IMR-90 (cell line): ENCODE results near the gene CCT5.

Experiments used
- BHLHE40 ChIP-seq: fragments of 150-350 bp; IDR thresholded peaks from 2 replicates; pipeline ENCODE4 v1.6.1; 2016; ENCODE audit warnings: mild to moderate bottlenecking, low read depth, low read length
- CEBPB ChIP-seq: IDR thresholded peaks from 2 replicates; pipeline ENCODE4 v1.6.1; 2012; ENCODE audit warnings: low read depth, low read length, improper control_type of control experiment
- FOS ChIP-seq: fragments of 150-350 bp; IDR thresholded peaks from 2 replicates; pipeline ENCODE4 v1.6.1; 2016; ENCODE audit warnings: low read depth, low read length
- MAFK ChIP-seq: IDR thresholded peaks from 2 replicates; pipeline ENCODE4 v1.6.1; 2012; ENCODE audit warnings: low read depth, low read length, improper control_type of control experiment
- MAZ ChIP-seq: IDR thresholded peaks from 2 replicates; pipeline ENCODE4 v1.6.1; 2012; ENCODE audit warnings: low read depth, mild to moderate bottlenecking, low read length, improper control_type of control experiment, moderate library complexity, borderline replicate concordance
- NFE2L2 ChIP-seq: fragments of 150-350 bp; IDR thresholded peaks from 2 replicates; pipeline ENCODE4 v1.6.1; 2016; ENCODE audit warnings: low read depth, mild to moderate bottlenecking, low read length
- POLR2A ChIP-seq: IDR thresholded peaks from 2 replicates; pipeline ENCODE4 v1.6.1; 2012; ENCODE audit warnings: mild to moderate bottlenecking, low read depth, low read length
- RAD21 ChIP-seq: IDR thresholded peaks from 2 replicates; pipeline ENCODE4 v1.6.1; 2012; ENCODE audit warnings: low read length, improper control_type of control experiment
- RCOR1 ChIP-seq: IDR thresholded peaks from 2 replicates; pipeline ENCODE4 v1.6.1; 2012; ENCODE audit warnings: mild to moderate bottlenecking, low read length, improper control_type of control experiment; ENCODE audit not compliant: insufficient replicate concordance
- RFX5 ChIP-seq: IDR thresholded peaks from 2 replicates; pipeline ENCODE4 v1.8.0; 2012; ENCODE audit warnings: low read depth, mild to moderate bottlenecking, low read length, moderate library complexity
- SMC3 ChIP-seq: fragments of 150-350 bp; IDR thresholded peaks from 2 replicates; pipeline ENCODE4 v1.6.1; 2016; ENCODE audit warnings: low read depth, mild to moderate bottlenecking, antibody characterized with exemption, low read length, moderate library complexity
- TF ChIP-seq, protein P1 (sequence below): fragments of 150-350 bp; IDR thresholded peaks from 2 replicates; pipeline ENCODE4 v1.6.1; 2016; ENCODE audit warnings: low read depth, mild to moderate bottlenecking, low read length, moderate library complexity, borderline replicate concordance
- TF ChIP-seq, protein P2 (sequence below): conservative IDR thresholded peaks from 2 replicates; pipeline ENCODE4 v1.5.1; 2012; ENCODE audit warnings: mild to moderate bottlenecking, low read depth, low read length, improper control_type of control experiment

DNA sequence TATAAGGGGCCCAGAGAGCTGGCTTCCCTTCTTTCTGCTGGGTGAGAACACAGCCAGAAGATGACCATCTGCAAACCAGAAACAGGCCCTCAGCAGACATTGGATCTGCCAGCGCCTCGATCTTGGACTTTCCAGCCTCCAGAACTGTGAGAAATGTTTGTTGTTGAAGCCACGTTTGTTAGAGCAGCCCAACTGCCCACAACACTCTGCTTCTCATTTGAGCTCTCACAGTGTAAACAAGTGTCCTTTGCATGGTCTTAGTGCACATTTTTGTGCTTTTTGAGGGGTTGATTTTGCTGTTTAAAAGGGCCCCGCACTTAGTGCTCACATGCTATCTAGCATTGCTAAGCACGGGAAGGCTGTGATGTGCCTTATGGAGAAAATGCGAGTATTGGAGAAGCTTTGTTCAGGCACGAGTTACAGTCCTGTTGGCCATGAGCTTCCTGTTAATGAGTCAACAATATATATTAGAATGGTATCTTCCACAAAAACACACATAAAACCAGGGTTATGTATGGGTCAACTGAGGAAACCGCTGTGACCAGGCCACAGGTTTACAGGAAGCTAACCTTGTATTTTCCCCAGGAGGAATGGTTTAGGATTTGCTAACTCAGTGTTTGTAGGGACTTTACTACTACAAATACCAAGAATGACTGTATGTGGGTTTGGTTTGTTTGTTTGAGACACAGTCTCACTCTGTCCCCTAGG, 45.7 kb downstream of the CCT5 start:
- TF ChIP-seq, protein P1, sequence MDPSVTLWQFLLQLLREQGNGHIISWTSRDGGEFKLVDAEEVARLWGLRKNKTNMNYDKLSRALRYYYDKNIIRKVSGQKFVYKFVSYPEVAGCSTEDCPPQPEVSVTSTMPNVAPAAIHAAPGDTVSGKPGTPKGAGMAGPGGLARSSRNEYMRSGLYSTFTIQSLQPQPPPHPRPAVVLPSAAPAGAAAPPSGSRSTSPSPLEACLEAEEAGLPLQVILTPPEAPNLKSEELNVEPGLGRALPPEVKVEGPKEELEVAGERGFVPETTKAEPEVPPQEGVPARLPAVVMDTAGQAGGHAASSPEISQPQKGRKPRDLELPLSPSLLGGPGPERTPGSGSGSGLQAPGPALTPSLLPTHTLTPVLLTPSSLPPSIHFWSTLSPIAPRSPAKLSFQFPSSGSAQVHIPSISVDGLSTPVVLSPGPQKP, result no peak
- TF ChIP-seq, protein P2, sequence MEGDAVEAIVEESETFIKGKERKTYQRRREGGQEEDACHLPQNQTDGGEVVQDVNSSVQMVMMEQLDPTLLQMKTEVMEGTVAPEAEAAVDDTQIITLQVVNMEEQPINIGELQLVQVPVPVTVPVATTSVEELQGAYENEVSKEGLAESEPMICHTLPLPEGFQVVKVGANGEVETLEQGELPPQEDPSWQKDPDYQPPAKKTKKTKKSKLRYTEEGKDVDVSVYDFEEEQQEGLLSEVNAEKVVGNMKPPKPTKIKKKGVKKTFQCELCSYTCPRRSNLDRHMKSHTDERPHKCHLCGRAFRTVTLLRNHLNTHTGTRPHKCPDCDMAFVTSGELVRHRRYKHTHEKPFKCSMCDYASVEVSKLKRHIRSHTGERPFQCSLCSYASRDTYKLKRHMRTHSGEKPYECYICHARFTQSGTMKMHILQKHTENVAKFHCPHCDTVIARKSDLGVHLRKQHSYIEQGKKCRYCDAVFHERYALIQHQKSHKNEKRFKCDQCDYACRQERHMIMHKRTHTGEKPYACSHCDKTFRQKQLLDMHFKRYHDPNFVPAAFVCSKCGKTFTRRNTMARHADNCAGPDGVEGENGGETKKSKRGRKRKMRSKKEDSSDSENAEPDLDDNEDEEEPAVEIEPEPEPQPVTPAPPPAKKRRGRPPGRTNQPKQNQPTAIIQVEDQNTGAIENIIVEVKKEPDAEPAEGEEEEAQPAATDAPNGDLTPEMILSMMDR, result no peak
- no peak for TF ChIP-seq RFX5
- TF ChIP-seq CEBPB, result no peak
- TF ChIP-seq POLR2A, result no peak
- TF ChIP-seq SMC3, result no peak
- no peak for TF ChIP-seq BHLHE40
- no peak for TF ChIP-seq RCOR1
- no peak for TF ChIP-seq RAD21
- no peak for TF ChIP-seq MAZ
- no peak for TF ChIP-seq MAFK
- TF ChIP-seq FOS, result no peak
- TF ChIP-seq NFE2L2, result no peak
